Measurements from ENCODE around the gene SARDH. TPM values are rescaled to one million over a fixed set of nuclear protein-coding genes. Genes with fewer than 3 reads are reported as not detected.

SARDH gene
- total and polyA plus RNA-seq, 7 experiments from 2014 or later = 0.73 to 27.2 (median 11.0) TPM

- ATAC-seq = no peak
- H3K27ac Mint-ChIP-seq = no peak overlapping the region
- no peak overlapping the region for H3K4me3 Mint-ChIP-seq
- Histone ChIP-seq H3K27me3 (ENCODE audit: control insufficient read depth in 2 of 2, insufficient read depth in 2 of 2, low read length in 2 of 2) (no peaks in the 10 kb centered on the region), H3K27ac (ENCODE audit: low read depth, low read length) (no peak overlapping the region), H3K4me3 (ENCODE audit: low read length) (no peak overlapping the region), H3K4me1 (ENCODE audit: control insufficient read depth in 2 of 2, insufficient read depth in 2 of 2, low read length in 2 of 2) (no peaks in the 10 kb centered on the region), H3K9me3 (ENCODE audit: control insufficient read depth in 2 of 3, low read length in 3 of 3) (no peaks in the 10 kb centered on the region), H3K36me3 (ENCODE audit: control insufficient read depth in 2 of 3, insufficient read depth in 3 of 3, low read length in 3 of 3) (no peaks in the 10 kb centered on the region)
- no peak for DNase-seq
- no peaks in the 10 kb centered on the region for H3K27me3 Mint-ChIP-seq
- intact Hi-C loops (cut with micrococcal nuclease) = no loop called here
- peaks cover 0 to 3% (median 0%) of the 10 kb centered on the region in 7 donors for H3K4me1 Mint-ChIP-seq
- CTCF ChIA-PET = interaction anchor here (0.6 kb wide), 1 partner anchor 448 kb away, joined by 3 read pairs; no protein-coding TSS in a partner anchor
- POLR2A ChIA-PET = no interaction called here
- H3K36me3 Mint-ChIP-seq = no peaks in the 10 kb centered on the region
- H3K9me3 Mint-ChIP-seq = no peaks in the 10 kb centered on the region
Measured at GRCh38 chr9:133640160-133640559, 98.0 kb downstream of the SARDH start.

DNA sequence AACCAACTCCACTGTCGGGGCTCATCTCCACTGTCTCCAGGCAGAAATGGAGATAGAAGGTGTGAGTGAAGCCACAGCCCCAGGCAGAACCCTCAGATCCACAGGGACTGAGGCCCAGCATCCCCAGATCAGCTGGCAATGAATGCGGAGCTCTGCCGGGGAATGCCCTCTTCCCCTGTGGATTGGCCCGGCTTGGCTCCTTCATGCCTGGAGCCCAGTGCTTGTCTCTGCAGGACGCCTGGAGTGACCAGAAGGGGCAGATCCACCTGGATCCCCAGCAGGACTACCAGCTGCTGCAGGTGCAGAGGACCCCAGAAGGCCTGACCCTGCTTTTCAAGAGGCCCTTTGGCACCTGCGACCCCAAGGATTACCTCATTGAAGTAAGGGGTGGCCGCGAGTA lies 98.5 kb downstream of the SARDH start:
- Histone ChIP-seq H3K4me3 (ENCODE audit: low read length) (no peak overlapping the region), H3K36me3 (ENCODE audit: control insufficient read depth in 2 of 3, insufficient read depth in 3 of 3, low read length in 3 of 3) (no peaks in the 10 kb centered on the region), H3K27me3 (ENCODE audit: control insufficient read depth in 2 of 2, insufficient read depth in 2 of 2, low read length in 2 of 2) (no peaks in the 10 kb centered on the region), H3K9me3 (ENCODE audit: control insufficient read depth in 2 of 3, low read length in 3 of 3) (no peaks in the 10 kb centered on the region), H3K27ac (ENCODE audit: low read depth, low read length) (no peak overlapping the region), H3K4me1 (ENCODE audit: control insufficient read depth in 2 of 2, insufficient read depth in 2 of 2, low read length in 2 of 2) (no peaks in the 10 kb centered on the region)
- CTCF ChIA-PET = no interaction called here
- no peak overlapping the region for H3K27ac Mint-ChIP-seq
- POLR2A ChIA-PET = no interaction called here
- ATAC-seq (no peak), DNase-seq (no peak)
- H3K9me3 Mint-ChIP-seq = no peaks in the 10 kb centered on the region
- no peaks in the 10 kb centered on the region for H3K27me3 Mint-ChIP-seq
- no peaks in the 10 kb centered on the region for H3K4me1 Mint-ChIP-seq
- H3K4me3 Mint-ChIP-seq = no peak overlapping the region
- intact Hi-C loops (cut with micrococcal nuclease) = no loop called here
- no peaks in the 10 kb centered on the region for H3K36me3 Mint-ChIP-seq

DNA sequence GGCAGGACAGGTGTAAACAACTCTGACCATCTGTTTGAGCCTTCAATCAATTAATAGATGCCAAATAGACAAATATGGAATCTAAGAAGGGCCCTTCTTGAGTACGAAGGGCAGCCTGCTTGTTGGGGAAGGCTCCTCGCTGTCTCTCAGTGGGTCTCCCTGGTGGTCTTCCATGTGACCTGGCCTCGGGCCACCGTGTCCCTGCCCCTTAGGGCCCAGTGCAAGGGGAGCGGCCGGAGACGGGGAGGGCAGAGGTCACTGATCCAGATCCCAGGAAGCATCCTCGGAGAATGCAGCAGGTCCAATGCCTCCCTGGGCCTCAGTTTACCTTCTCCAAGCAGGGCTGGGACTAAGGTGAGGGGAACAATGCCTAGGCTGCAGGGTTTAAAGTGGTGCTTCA lies 99.4 kb downstream of the SARDH start:
- POLR2A ChIA-PET = no interaction called here
- Mint-ChIP-seq H3K36me3 (no peaks in the 10 kb centered on the region), H3K4me1 (peaks cover 0 to 2% (median 0%) of the 10 kb centered on the region in 7 donors), H3K4me3 (no peak overlapping the region), H3K9me3 (no peaks in the 10 kb centered on the region), H3K27me3 (no peaks in the 10 kb centered on the region), H3K27ac (no peak overlapping the region)
- ATAC-seq = no peak
- intact Hi-C loops (cut with micrococcal nuclease) = no loop called here
- no peaks in the 10 kb centered on the region for H3K4me1 ChIP-seq (ENCODE audit: control insufficient read depth in 2 of 2, insufficient read depth in 2 of 2, low read length in 2 of 2)
- CTCF ChIA-PET = no interaction called here
- H3K36me3 ChIP-seq (ENCODE audit: control insufficient read depth in 2 of 3, insufficient read depth in 3 of 3, low read length in 3 of 3) = no peaks in the 10 kb centered on the region
- H3K9me3 ChIP-seq (ENCODE audit: control insufficient read depth in 2 of 3, low read length in 3 of 3) = no peaks in the 10 kb centered on the region
- no peak for DNase-seq
- no peaks in the 10 kb centered on the region for H3K27me3 ChIP-seq (ENCODE audit: control insufficient read depth in 2 of 2, insufficient read depth in 2 of 2, low read length in 2 of 2)
- no peak overlapping the region for H3K4me3 ChIP-seq (ENCODE audit: low read length)
- no peak overlapping the region for H3K27ac ChIP-seq (ENCODE audit: low read depth, low read length)

DNA sequence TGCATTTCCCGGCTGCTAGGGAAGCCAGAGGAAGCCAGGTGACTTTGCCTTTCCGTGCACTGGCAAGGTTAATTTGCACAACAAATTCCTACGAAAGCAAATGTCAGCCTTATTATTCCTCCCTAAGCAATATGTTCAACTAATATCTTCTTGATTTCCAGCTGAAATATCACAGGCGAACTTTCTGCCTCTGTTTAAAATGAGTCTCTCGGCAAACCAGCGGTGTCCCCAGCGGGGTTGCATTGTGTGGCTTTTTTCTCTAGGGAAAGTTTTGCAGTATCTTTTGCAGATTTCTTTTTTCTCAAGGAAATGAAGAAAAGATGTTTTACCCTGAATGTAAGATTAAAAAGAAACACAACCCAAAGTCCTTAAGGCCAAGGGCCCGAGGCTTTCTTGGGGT lies 100.1 kb downstream of the SARDH start:
- H3K9me3 ChIP-seq (ENCODE audit: control insufficient read depth in 2 of 3, low read length in 3 of 3) = no peaks in the 10 kb centered on the region
- no peak for DNase-seq
- H3K27me3 Mint-ChIP-seq = no peaks in the 10 kb centered on the region
- H3K4me3 ChIP-seq (ENCODE audit: low read length) = no peak overlapping the region
- ChIA-PET CTCF (no interaction called here), POLR2A (no interaction called here)
- H3K4me1 ChIP-seq (ENCODE audit: control insufficient read depth in 2 of 2, insufficient read depth in 2 of 2, low read length in 2 of 2) = no peaks in the 10 kb centered on the region
- H3K4me1 Mint-ChIP-seq = peaks cover 0 to 2% (median 0%) of the 10 kb centered on the region in 7 donors
- no peak overlapping the region for H3K4me3 Mint-ChIP-seq
- intact Hi-C loops (cut with micrococcal nuclease) = no loop called here
- H3K27me3 ChIP-seq (ENCODE audit: control insufficient read depth in 2 of 2, insufficient read depth in 2 of 2, low read length in 2 of 2) = no peaks in the 10 kb centered on the region
- no peak overlapping the region for H3K27ac ChIP-seq (ENCODE audit: low read depth, low read length)
- ATAC-seq = no peak
- H3K36me3 ChIP-seq (ENCODE audit: control insufficient read depth in 2 of 3, insufficient read depth in 3 of 3, low read length in 3 of 3) = no peaks in the 10 kb centered on the region
- no peaks in the 10 kb centered on the region for H3K36me3 Mint-ChIP-seq
- H3K9me3 Mint-ChIP-seq = no peaks in the 10 kb centered on the region
- peak overlapping the region in 1 of 9 donors; percentile 36 for H3K27ac Mint-ChIP-seq

GRCh38 chr9:133637451-133638055 lies 100.6 kb downstream of the SARDH start:
- DNase-seq (no peak), ATAC-seq (no peak)
- Histone ChIP-seq H3K4me3 (ENCODE audit: low read length) (no peak overlapping the region), H3K36me3 (ENCODE audit: control insufficient read depth in 2 of 3, insufficient read depth in 3 of 3, low read length in 3 of 3) (no peaks in the 10 kb centered on the region), H3K4me1 (ENCODE audit: control insufficient read depth in 2 of 2, insufficient read depth in 2 of 2, low read length in 2 of 2) (no peaks in the 10 kb centered on the region), H3K27ac (ENCODE audit: low read depth, low read length) (no peak overlapping the region), H3K27me3 (ENCODE audit: control insufficient read depth in 2 of 2, insufficient read depth in 2 of 2, low read length in 2 of 2) (no peaks in the 10 kb centered on the region), H3K9me3 (ENCODE audit: control insufficient read depth in 2 of 3, low read length in 3 of 3) (no peaks in the 10 kb centered on the region)
- ChIA-PET POLR2A (no interaction called here), CTCF (no interaction called here)
- Mint-ChIP-seq H3K27ac (no peak overlapping the region), H3K27me3 (no peaks in the 10 kb centered on the region), H3K4me3 (no peak overlapping the region), H3K36me3 (no peaks in the 10 kb centered on the region), H3K4me1 (peaks cover 0 to 5% (median 0%) of the 10 kb centered on the region in 7 donors), H3K9me3 (no peaks in the 10 kb centered on the region)
- intact Hi-C loops (cut with micrococcal nuclease) = no loop called here

DNA sequence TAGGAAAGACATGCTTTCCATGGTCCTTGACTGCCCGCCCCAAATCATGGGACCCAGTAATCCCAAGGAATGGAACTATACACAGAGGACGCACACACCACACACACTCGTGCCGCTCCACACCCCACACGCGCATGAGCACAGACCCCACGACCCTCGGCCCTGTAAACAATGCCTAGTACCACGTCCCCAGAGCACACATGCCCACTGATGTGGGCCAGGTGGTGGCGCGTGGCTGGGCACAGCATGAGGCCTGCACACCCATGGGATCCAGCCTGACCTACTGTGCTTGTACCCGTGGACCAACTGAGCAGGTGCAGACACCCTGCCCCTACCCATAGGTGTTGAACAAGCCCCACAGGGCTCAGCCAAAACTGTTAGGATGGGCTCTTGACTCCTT lies 101.2 kb downstream of the SARDH start:
- ChIA-PET POLR2A (no interaction called here), CTCF (no interaction called here)
- Histone ChIP-seq H3K9me3 (ENCODE audit: control insufficient read depth in 2 of 3, low read length in 3 of 3) (no peaks in the 10 kb centered on the region), H3K27ac (ENCODE audit: low read depth, low read length) (no peak overlapping the region), H3K4me1 (ENCODE audit: control insufficient read depth in 2 of 2, insufficient read depth in 2 of 2, low read length in 2 of 2) (no peaks in the 10 kb centered on the region), H3K36me3 (ENCODE audit: control insufficient read depth in 2 of 3, insufficient read depth in 3 of 3, low read length in 3 of 3) (no peaks in the 10 kb centered on the region), H3K27me3 (ENCODE audit: control insufficient read depth in 2 of 2, insufficient read depth in 2 of 2, low read length in 2 of 2) (no peaks in the 10 kb centered on the region), H3K4me3 (ENCODE audit: low read length) (no peak overlapping the region)
- ATAC-seq (no peak), DNase-seq (no peak)
- Mint-ChIP-seq H3K27me3 (no peaks in the 10 kb centered on the region), H3K36me3 (no peaks in the 10 kb centered on the region), H3K9me3 (no peaks in the 10 kb centered on the region), H3K4me1 (peaks cover 0 to 6% (median 0%) of the 10 kb centered on the region in 7 donors), H3K27ac (no peak overlapping the region), H3K4me3 (no peak overlapping the region)
- intact Hi-C loops (cut with micrococcal nuclease) = no loop called here
